ENCODE measurements around the gene ZNF567.

ZNF567 gene

DNA sequence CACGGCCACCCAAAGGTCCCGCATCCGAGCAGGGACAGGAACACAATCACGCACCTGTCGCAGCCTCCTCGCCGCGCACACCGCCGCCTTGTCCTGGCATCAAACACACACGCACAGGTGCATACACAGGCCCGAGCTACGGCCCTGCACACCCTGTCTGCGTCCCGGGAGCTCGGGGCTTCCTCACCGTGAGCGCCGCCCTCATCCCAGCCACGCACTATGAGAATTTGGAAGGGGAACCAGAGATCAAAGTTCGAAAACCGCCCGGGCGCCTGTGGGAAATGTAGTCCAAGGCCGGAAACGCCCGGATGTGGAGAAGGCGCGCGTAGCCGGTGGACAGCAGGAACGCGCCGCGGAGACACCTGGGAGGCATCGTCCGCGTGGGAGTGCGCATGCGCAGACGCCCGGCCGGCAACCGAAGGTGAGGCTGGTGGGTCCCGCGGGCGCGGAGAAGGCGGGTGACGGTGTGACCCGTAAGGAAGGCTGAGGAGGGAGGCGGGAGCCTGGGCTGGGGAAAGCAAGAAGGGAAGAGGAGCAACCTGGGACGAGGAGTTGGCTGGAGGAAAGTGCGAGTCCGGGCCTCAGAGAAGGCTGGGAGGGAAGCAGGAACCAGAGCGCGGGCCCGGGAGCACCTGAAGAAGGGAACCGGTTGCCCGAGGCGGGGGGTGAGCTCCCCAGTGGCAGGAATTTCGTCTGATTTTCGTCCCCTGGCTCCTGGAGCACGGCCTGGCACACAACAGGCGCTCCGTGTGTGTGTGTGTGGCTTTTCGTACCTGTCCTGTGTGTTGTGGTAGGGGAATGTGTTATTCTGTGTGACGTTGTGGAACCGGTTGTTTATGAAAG is at the start of gene ZNF567:
TSS of gene ZNF567 (plus strand) at position 399 of the 843 bp plus-strand sequence. CDS start 7,256 bp downstream, outside the sequence.
- peaks cover 37% of the 10 kb centered on the region for H3K4me1 ChIP-seq (ENCODE audit: insufficient read depth, low read length)
- H3K4me3 ChIP-seq (ENCODE audit: low read depth in 1 of 2, low read length in 2 of 2), result peak within 1 kb of the TSS; percentile 72 to 90
- peak within 1 kb of the TSS; percentile 90 for H3K9ac ChIP-seq (ENCODE audit: low read depth, low read length)
- H3K27me3 ChIP-seq (ENCODE audit: insufficient read depth, low read length, poor library complexity), result no peaks in the 10 kb centered on the region
- peak within 1 kb of the TSS; percentile 91 for H3K27ac ChIP-seq (ENCODE audit: low read length)
- H4K20me1 ChIP-seq (ENCODE audit: insufficient read depth, low read length), result no peaks in the 10 kb centered on the region
- peak within 1 kb of the TSS; percentile 86 for H3K4me2 ChIP-seq (ENCODE audit: insufficient read depth, low read length)
- peaks cover 76% of the 10 kb centered on the region for H3K79me2 ChIP-seq (ENCODE audit: insufficient read depth, low read length)
- no peak for TF ChIP-seq EZH2 (IDR thresholded peaks at IDR 0.05; ENCODE audit: borderline replicate concordance, low read depth, low read length, severe bottlenecking)
- TF ChIP-seq, protein P1, sequence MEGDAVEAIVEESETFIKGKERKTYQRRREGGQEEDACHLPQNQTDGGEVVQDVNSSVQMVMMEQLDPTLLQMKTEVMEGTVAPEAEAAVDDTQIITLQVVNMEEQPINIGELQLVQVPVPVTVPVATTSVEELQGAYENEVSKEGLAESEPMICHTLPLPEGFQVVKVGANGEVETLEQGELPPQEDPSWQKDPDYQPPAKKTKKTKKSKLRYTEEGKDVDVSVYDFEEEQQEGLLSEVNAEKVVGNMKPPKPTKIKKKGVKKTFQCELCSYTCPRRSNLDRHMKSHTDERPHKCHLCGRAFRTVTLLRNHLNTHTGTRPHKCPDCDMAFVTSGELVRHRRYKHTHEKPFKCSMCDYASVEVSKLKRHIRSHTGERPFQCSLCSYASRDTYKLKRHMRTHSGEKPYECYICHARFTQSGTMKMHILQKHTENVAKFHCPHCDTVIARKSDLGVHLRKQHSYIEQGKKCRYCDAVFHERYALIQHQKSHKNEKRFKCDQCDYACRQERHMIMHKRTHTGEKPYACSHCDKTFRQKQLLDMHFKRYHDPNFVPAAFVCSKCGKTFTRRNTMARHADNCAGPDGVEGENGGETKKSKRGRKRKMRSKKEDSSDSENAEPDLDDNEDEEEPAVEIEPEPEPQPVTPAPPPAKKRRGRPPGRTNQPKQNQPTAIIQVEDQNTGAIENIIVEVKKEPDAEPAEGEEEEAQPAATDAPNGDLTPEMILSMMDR (IDR thresholded peaks at IDR 0.05; ENCODE audit: borderline replicate concordance, extremely low read depth, low read length, poor library complexity, severe bottlenecking), result peak; percentile 5
- ATAC-seq (ENCODE audit: insufficient read depth, low read depth), result peak; percentile 92
- DNase-seq, result peak; percentile 98
- peaks cover 43% of the 10 kb centered on the region for H3K36me3 ChIP-seq (ENCODE audit: insufficient read depth, low read length)
- peaks cover 15% of the 10 kb centered on the region for H3K9me3 ChIP-seq (ENCODE audit: insufficient read depth, low read length, severe bottlenecking)
- H2AFZ ChIP-seq (ENCODE audit: low read depth, low read length), result peak within 1 kb of the TSS; percentile 92

DNA sequence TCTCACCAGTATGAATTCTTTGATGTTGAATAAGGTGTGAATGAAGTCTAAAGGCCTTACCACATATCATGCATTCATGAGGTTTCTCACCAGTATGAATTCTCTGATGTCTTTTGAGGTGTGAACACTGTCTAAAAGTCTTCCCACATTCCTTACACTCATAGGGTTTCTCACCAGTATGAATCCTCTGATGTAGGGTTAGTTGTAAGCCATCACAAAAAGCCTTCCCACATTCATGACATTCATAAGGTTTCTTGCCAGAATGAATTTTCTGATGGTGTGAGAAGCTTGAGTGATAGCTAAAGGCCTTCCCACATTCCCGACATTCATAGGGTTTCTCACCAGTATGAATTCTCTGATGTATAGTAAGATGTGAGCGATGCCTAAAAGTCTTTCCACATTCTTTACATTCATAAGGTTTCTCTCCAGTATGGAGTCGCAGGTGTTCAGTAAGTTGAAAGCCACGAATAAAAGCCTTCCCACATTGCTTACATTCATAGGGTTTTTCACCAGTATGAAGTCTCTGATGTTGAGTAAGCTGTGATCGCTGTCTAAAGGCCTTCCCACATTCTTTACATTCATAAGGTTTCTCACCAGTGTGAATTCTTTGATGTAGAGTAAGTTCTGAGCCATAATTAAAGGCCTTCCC is 48.4 kb upstream of the ZNF567 start:
- no peaks in the 10 kb centered on the region for H3K27me3 ChIP-seq (ENCODE audit: insufficient read depth, low read length, poor library complexity)
- peaks cover 53% of the 10 kb centered on the region for H3K36me3 ChIP-seq (ENCODE audit: insufficient read depth, low read length)
- H4K20me1 ChIP-seq (ENCODE audit: insufficient read depth, low read length), result no peaks in the 10 kb centered on the region
- H3K4me3 ChIP-seq (ENCODE audit: low read depth in 1 of 2, low read length in 2 of 2), result no peak overlapping the region
- peaks cover 72% of the 10 kb centered on the region for H3K9me3 ChIP-seq (ENCODE audit: insufficient read depth, low read length, severe bottlenecking)
- no peak overlapping the region for H3K4me2 ChIP-seq (ENCODE audit: insufficient read depth, low read length)
- TF ChIP-seq, protein P1 (IDR thresholded peaks at IDR 0.05; ENCODE audit: borderline replicate concordance, extremely low read depth, low read length, poor library complexity, severe bottlenecking), result no peak
- TF ChIP-seq EZH2 (IDR thresholded peaks at IDR 0.05; ENCODE audit: borderline replicate concordance, low read depth, low read length, severe bottlenecking), result no peak
- H3K9ac ChIP-seq (ENCODE audit: low read depth, low read length), result no peak overlapping the region
- no peak overlapping the region for H2AFZ ChIP-seq (ENCODE audit: low read depth, low read length)
- DNase-seq, result no peak
- H3K79me2 ChIP-seq (ENCODE audit: insufficient read depth, low read length), result no peaks in the 10 kb centered on the region
- no peak overlapping the region for H3K27ac ChIP-seq (ENCODE audit: low read length)
- ATAC-seq (ENCODE audit: insufficient read depth, low read depth), result no peak
- no peaks in the 10 kb centered on the region for H3K4me1 ChIP-seq (ENCODE audit: insufficient read depth, low read length)

DNA sequence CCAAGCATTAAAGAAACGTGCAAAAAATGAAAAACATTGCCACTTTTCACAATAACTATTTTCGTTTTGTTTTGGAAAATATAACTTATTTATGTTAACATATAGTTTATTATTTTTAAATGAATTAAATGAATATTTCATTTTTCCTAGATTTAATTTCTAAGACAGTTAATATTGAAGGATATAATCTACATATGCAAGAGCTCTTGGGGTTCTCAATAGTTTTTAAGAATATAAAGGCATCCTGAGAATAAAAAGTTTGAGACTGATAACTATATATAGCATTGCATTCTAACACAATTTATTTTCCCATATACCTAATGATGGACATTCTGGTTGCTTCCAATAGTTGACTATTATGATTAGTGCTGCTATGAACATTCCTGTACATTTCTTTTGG is 40.7 kb upstream of the ZNF567 start:
- TF ChIP-seq, protein P1 (IDR thresholded peaks at IDR 0.05; ENCODE audit: borderline replicate concordance, extremely low read depth, low read length, poor library complexity, severe bottlenecking), result no peak
- TF ChIP-seq EZH2 (IDR thresholded peaks at IDR 0.05; ENCODE audit: borderline replicate concordance, low read depth, low read length, severe bottlenecking), result no peak
- peaks cover 80% of the 10 kb centered on the region for H3K36me3 ChIP-seq (ENCODE audit: insufficient read depth, low read length)

More for the DNA sequence above, 40.7 kb upstream of the ZNF567 start:
- H3K4me2 ChIP-seq (ENCODE audit: insufficient read depth, low read length), result no peak overlapping the region
- H3K4me3 ChIP-seq (ENCODE audit: low read depth in 1 of 2, low read length in 2 of 2), result no peak overlapping the region
- no peaks in the 10 kb centered on the region for H3K79me2 ChIP-seq (ENCODE audit: insufficient read depth, low read length)
- DNase-seq, result no peak
- no peaks in the 10 kb centered on the region for H4K20me1 ChIP-seq (ENCODE audit: insufficient read depth, low read length)
- H3K27me3 ChIP-seq (ENCODE audit: insufficient read depth, low read length, poor library complexity), result no peaks in the 10 kb centered on the region
- peaks cover 52% of the 10 kb centered on the region for H3K9me3 ChIP-seq (ENCODE audit: insufficient read depth, low read length, severe bottlenecking)
- H3K27ac ChIP-seq (ENCODE audit: low read length), result no peak overlapping the region
- no peak overlapping the region for H3K9ac ChIP-seq (ENCODE audit: low read depth, low read length)
- no peak overlapping the region for H2AFZ ChIP-seq (ENCODE audit: low read depth, low read length)
- no peak for ATAC-seq (ENCODE audit: insufficient read depth, low read depth)
- H3K4me1 ChIP-seq (ENCODE audit: insufficient read depth, low read length), result no peaks in the 10 kb centered on the region

Data from DND-41 (cell line).